Mesothelial cell of epicardium (in vitro differentiated cells): Measurements from ENCODE around the gene LRRC45. TPM values are rescaled to one million over a fixed set of nuclear protein-coding genes. Genes with fewer than 3 reads are reported as not detected.

Source experiments
- DNase-seq, 2 experiments: peaks; one replicate each; pipeline ENCODE4 v3.0.0; 2021; ENCODE audit warnings: low spot score in 2 of 2; ENCODE audit not compliant: unreplicated experiment in 2 of 2
- H3K27ac Mint-ChIP-seq: 2 replicates; pipeline ENCODE4 v1.8.0; 2021; ENCODE audit warnings: mixed read lengths
- H3K27me3 Mint-ChIP-seq: 2 replicates; pipeline ENCODE4 v1.8.0; 2021; ENCODE audit warnings: low read depth, mixed read lengths
- H3K36me3 Mint-ChIP-seq: 2 replicates; pipeline ENCODE4 v1.8.0; 2021; ENCODE audit warnings: mixed read lengths
- H3K4me1 Mint-ChIP-seq: 2 replicates; pipeline ENCODE4 v1.8.0; 2021; ENCODE audit warnings: mixed read lengths
- H3K4me3 Mint-ChIP-seq: 2 replicates; pipeline ENCODE4 v1.8.0; 2021; ENCODE audit warnings: mild to moderate bottlenecking, moderate library complexity, mixed read lengths
- H3K9me3 Mint-ChIP-seq: 2 replicates; pipeline ENCODE4 v1.8.0; 2021; ENCODE audit warnings: mixed read lengths
- total RNA-seq: library from RNA; stranded (reverse); gene quantifications from 3 replicates; pipeline ENCODE4 v1.2.1, GENCODE V29; 2021
- TF ChIP-seq, protein P1 (sequence below): fragments of 200-600 bp; sonication (generic); IDR thresholded peaks from one replicate; pipeline ENCODE4 v1.5.0; 2021; ENCODE audit warnings: antibody characterized with exemption; ENCODE audit not compliant: unreplicated experiment

The LRRC45 gene
- total RNA-seq, 1 donor from 2014 or later = 16.9 TPM

DNA sequence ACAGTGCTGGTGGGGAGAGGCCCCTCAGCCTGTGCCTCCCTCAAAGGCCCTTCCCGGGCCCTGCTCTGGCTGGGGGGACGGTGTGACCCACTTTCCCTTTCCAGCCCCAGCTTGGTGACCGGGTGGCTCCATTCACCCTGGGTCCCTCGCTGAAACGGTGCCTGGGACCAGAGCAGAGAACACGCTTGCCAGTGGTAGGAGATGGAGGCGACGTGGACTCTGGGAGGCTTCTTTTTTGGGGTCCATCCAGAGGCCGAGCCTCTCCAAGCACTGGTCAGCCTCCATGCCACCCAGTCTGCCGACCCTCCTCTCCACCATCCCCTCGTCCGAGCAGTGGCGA lies 8.2 kb upstream of the LRRC45 start:
- TF ChIP-seq, protein P1, sequence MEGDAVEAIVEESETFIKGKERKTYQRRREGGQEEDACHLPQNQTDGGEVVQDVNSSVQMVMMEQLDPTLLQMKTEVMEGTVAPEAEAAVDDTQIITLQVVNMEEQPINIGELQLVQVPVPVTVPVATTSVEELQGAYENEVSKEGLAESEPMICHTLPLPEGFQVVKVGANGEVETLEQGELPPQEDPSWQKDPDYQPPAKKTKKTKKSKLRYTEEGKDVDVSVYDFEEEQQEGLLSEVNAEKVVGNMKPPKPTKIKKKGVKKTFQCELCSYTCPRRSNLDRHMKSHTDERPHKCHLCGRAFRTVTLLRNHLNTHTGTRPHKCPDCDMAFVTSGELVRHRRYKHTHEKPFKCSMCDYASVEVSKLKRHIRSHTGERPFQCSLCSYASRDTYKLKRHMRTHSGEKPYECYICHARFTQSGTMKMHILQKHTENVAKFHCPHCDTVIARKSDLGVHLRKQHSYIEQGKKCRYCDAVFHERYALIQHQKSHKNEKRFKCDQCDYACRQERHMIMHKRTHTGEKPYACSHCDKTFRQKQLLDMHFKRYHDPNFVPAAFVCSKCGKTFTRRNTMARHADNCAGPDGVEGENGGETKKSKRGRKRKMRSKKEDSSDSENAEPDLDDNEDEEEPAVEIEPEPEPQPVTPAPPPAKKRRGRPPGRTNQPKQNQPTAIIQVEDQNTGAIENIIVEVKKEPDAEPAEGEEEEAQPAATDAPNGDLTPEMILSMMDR = no peak
- Mint-ChIP-seq H3K27me3 (no peaks in the 10 kb centered on the region), H3K27ac (no peak overlapping the region), H3K9me3 (no peaks in the 10 kb centered on the region), H3K4me1 (peaks cover 11% of the 10 kb centered on the region), H3K36me3 (no peaks in the 10 kb centered on the region), H3K4me3 (no peak overlapping the region)
- DNase-seq = no peak

DNA sequence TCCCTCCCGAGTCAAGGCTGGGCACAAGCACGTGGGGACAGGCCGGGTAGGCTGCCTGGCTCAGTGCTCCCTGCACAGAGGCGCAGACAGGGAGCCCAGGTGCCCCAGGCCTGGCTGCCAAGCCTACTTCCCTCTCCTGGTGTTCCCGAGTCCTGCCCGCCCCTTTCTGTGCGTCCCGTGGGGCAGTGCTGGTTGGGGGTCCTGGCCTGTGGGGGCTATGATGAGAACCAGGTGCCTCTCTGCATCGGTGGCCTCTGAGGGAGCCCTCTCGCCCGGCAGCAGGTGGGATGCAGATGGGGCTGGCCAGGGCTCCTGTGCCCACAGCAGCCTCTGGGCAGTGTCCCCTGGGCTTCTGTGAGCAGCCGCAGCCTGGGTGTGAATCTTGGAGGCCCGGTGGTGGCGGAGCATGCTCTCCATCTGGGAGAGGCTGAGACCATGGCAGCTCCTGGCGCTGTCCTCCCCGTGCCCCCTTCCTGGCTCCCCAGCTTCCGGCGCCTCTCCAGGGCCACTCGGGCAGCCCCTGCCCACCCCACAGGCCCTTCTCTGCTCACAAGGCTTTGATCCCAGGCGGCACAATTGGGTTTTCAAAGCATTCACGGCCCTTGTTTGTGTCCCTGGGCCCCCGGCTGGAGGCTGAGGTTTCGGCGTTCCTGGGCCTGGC lies 7.7 kb upstream of the LRRC45 start:
- Mint-ChIP-seq H3K27me3 (no peaks in the 10 kb centered on the region), H3K4me3 (no peak overlapping the region), H3K36me3 (no peaks in the 10 kb centered on the region), H3K4me1 (peaks cover 11% of the 10 kb centered on the region), H3K27ac (no peak overlapping the region), H3K9me3 (no peaks in the 10 kb centered on the region)
- DNase-seq = no peak
- TF ChIP-seq, protein P1 = no peak

DNA sequence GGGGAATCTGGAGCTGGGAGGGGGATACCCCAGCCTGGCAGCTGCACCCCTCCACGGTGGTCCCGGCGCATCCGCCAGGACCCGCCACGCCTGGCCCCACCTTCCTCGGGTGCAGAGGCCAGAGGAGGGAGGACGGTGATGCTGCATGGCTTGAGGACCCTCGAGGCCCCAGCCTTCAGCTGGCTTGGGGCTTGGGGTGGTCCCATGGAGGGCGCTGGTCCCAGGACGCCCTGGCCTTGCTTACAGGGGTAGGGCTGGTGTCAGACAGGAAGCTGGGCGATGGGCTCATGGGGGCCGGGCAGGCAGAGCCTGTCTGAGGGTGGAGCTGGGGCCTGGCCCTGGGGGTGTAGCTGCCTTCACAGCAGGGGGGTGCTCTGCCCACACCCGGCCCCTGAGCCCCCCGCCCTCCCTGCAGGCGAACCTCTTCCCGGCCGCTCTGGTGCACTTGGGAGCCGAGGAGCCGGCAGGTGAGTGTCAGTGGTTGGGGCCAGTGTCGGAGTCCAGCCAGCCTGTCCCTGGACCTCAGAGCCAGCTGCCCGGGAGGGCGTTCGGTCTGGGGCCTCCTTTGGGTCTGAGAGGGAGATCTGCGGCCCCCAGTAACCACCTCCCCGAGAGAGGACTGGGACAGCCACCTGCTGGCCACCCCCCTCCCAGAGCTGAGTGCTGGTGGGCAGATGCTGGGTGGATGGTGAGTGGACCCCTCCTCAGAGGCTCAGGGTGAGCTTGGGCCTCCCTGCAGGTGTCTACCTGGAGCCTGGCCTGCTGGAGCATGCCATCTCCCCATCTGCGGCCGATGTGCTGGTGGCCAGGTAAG lies 6.8 kb upstream of the LRRC45 start:
- no peaks in the 10 kb centered on the region for H3K36me3 Mint-ChIP-seq
- H3K27me3 Mint-ChIP-seq = no peaks in the 10 kb centered on the region
- peaks cover 11% of the 10 kb centered on the region for H3K4me1 Mint-ChIP-seq
- TF ChIP-seq, protein P1 = no peak
- no peak for DNase-seq
- H3K27ac Mint-ChIP-seq = no peak overlapping the region
- no peak overlapping the region for H3K4me3 Mint-ChIP-seq
- no peaks in the 10 kb centered on the region for H3K9me3 Mint-ChIP-seq

DNA sequence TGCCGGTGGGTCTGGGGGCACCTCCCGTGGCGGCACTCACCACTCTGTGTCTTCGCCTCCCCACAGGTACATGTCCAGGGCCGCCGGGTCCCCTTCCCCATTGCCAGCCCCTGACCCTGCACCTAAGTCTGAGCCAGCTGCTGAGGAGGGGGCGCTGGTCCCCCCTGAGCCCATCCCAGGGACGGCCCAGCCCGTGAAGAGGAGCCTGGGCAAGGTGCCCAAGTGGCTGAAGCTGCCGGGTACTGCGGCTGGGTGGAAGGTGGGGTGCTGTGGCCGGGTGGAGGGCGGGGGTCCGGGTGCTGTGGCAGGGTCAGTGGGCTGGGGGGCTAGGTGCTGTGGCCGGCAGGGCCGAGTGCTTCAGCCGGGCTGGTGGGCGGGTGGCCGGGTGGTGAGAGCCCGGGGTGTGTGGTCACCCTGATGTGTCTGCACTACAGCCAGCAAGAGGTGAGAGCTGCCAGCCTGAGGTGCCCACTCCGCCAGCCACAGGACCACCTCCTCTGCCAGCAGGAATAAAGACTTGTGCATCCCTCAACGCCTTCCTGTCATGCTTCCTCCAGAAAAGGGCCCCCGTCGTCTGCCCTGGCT lies 6.1 kb upstream of the LRRC45 start:
- H3K4me1 Mint-ChIP-seq = peaks cover 16% of the 10 kb centered on the region
- H3K27me3 Mint-ChIP-seq = no peaks in the 10 kb centered on the region
- no peak overlapping the region for H3K27ac Mint-ChIP-seq
- H3K4me3 Mint-ChIP-seq = no peak overlapping the region
- TF ChIP-seq, protein P1 = no peak
- DNase-seq = no peak
- no peaks in the 10 kb centered on the region for H3K9me3 Mint-ChIP-seq
- H3K36me3 Mint-ChIP-seq = no peaks in the 10 kb centered on the region

DNA sequence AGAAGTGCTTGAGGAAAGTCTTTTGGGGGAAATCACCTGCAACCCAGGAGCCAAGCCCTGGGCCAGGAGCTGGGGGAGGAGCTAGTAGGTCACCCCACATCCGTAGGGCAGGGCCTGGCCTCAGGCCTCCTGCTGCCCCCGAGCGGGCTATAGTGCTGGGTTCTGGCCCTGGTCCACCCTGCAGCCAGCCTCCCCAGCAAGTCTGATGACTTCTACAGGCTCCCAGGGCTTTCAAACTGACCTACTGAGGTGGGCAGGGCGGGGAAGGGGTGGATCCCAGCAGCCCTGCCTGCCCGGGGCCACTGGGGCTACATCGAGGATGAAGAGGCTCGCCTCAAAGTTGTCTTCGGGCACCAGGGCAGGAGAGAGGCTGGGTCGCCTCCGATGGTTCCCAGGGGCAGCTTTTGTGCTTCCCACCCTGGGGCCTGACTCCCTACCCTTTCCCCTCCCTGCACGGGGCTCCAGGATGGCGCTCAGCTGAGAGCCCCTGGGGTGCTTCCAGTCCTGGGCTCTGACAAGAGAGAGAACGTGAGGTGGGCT lies 5.4 kb upstream of the LRRC45 start:
- Mint-ChIP-seq H3K4me3 (no peak overlapping the region), H3K36me3 (no peaks in the 10 kb centered on the region), H3K4me1 (peaks cover 17% of the 10 kb centered on the region), H3K9me3 (no peaks in the 10 kb centered on the region), H3K27me3 (no peaks in the 10 kb centered on the region), H3K27ac (no peak overlapping the region)
- TF ChIP-seq, protein P1 = no peak
- no peak for DNase-seq
